GM12891 (cell line): ENCODE measurements around the gene ASB18.

ENCODE experiments used
- POLR2A ChIP-seq: IDR thresholded peaks from 2 replicates; pipeline ENCODE4 v1.6.1; 2011; ENCODE audit warnings: low read depth, low read length, control low read depth
- POLR2AphosphoS5 ChIP-seq: IDR thresholded peaks from 2 replicates; pipeline ENCODE4 v1.6.1; 2011; ENCODE audit warnings: low read depth, low read length, control low read depth
- POU2F2 ChIP-seq: IDR thresholded peaks from 2 replicates; pipeline ENCODE4 v1.6.1; 2011; ENCODE audit warnings: low read depth, mild to moderate bottlenecking, control low read depth, low read length, moderate library complexity
- SPI1 ChIP-seq: IDR thresholded peaks from 2 replicates; pipeline ENCODE4 v1.6.1; 2011; ENCODE audit warnings: low read depth, low read length, control low read depth
- TAF1 ChIP-seq: IDR thresholded peaks from 2 replicates; pipeline ENCODE4 v1.6.1; 2011; ENCODE audit warnings: low read depth, low read length, control low read depth

DNA sequence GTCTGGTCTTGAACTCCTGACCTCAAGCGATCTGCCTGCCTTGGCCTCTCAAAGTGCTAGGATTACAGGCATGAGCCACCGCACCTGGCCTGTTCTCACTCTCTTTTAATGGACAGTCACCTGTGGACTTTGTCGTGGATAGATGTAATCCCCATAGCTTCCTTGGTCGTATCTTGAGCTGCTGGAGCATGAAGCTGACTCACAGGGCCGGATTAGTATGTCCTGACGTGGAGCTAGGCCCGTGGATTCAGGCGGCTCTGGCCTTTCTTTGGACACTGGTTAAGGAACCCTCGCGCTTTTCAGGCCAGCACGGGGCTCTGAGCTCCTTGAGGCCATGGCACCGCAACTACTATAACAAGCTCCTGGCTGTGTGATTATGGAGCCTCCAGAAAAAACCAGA lies 68.5 kb downstream of the ASB18 start:
- TF ChIP-seq POLR2A (no peak), TAF1 (no peak), POLR2AphosphoS5 (no peak), SPI1 (no peak), POU2F2 (no peak)
